Stimulated activated CD4-positive, alpha-beta T cell treated with anti-CD3 and anti-CD28 coated beads, TNF-alpha, amount 100 ng/mL, for 1 hour (primary cell): ENCODE measurements around the gene TPSD1.
"Not testable (repeated sequence)": the region's sequence is repeated elsewhere in the genome, so short reads cannot be mapped to it uniquely, and the experiment has no call there.

ENCODE experiments used
- DNase-seq, 3 donors: peaks; one replicate each; pipeline ENCODE4 v3.0.0-alpha.2; 2020; ENCODE audit warnings: low read depth in 3 of 3, low spot score in 1 of 3

TPSD1 gene

GRCh38 chr16:1262210-1262845 is 6.5 kb downstream of the TPSD1 start:
- no peak for DNase-seq

DNA sequence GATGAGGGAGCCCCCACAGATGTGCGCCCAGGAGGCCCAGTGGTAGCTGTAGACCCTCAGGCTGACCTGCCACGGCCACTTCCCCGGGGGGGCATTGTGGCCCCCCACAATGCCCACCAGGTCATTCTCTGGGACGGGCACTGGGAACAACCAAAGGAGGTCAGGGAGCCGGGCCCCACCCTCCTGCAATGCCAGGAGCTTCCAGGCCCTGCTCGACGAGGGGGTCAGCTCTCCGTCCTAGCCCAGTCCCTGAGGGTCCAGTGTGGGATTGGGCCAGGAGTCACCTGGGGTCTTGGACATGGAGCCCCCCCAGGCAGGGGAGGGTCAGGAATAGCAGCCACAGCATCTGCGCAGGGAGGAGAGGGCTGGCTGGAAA is 7.0 kb downstream of the TPSD1 start:
- no peak for DNase-seq

GRCh38 chr16:1263591-1264344 is 7.9 kb downstream of the TPSD1 start:
- DNase-seq = no peak

GRCh38 chr16:1264345-1265089 is 8.6 kb downstream of the TPSD1 start:
- no peak for DNase-seq

DNA sequence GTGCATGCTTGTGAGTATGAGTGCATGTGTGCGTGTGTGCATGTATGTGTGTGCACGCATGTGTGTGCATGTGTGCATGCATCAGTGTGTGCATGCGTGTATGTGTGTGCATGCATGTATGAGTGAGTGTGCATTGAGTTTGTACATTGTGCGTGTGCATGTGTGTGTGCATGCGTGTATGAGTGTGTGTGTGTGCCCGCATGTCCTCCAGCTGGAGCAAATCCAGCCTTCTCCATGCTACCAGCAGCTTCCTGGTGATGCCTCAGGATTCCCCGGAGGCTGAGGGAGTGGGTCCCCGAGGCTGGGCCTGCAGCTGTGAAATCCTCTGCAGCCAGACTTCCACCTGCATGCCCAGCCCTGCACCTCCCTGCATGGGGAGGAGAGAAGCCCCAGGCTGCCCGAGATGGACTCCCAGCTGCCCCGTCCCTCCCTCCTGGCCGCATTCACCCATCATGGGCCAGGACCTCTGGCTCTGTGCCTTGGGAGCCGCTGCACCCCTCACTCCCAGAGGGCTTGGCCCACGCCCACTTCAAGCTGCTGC is 9.3 kb downstream of the TPSD1 start:
- no peak for DNase-seq

DNA sequence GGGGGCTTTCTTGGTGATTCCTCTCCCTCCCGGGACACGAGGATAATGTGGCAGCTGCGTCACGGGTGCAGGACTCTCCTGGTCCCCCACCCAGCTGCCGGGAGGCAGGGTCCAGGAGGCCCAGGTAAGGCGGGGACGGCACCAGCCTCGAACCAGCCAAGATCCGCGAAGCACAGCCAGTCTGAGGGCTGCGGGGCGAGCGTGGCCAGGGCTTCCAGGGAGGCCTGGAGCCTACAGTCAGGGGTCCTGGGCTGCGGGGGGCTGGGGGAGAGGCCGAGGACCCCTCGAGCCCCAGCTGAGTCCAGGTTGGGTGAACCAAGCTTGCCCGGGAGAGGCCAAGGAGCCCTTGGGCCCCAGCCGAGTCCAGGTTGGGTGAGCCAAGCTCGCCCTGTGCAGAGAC is 10.0 kb downstream of the TPSD1 start:
- DNase-seq = no peak

GRCh38 chr16:1269418-1269817 is 13.5 kb downstream of the TPSD1 start:
- DNase-seq = not testable (repeated sequence)

DNA sequence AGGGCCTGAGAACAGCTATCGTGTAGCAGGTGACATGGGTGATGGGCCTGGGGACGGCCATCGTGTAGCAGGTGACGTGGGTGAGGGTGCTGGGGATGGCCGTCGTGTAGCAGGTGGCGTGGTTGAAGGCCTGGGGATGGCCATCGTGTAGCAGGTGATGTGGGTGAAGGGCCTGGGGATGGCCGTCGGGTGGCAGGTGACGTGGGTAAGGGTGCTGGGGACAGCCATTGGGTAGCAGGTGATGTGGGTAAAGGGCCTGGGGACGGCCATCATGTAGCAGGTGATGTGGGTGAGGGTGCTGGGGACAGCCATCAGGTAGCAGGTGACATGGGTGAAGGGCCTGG is 15.5 kb downstream of the TPSD1 start:
- no peak for DNase-seq

GRCh38 chr16:1271724-1272413 is 16.0 kb downstream of the TPSD1 start:
- DNase-seq = not testable (repeated sequence)

GRCh38 chr16:1272453-1273198 is 16.8 kb downstream of the TPSD1 start:
- no peak for DNase-seq

- no peak for DNase-seq
Observed at GRCh38 chr16:1273816-1274215, 17.9 kb downstream of the TPSD1 start.

GRCh38 chr16:1274767-1275166 is 18.9 kb downstream of the TPSD1 start:
- no peak for DNase-seq

GRCh38 chr16:1275791-1276579 is 20.1 kb downstream of the TPSD1 start:
- no peak for DNase-seq

DNA sequence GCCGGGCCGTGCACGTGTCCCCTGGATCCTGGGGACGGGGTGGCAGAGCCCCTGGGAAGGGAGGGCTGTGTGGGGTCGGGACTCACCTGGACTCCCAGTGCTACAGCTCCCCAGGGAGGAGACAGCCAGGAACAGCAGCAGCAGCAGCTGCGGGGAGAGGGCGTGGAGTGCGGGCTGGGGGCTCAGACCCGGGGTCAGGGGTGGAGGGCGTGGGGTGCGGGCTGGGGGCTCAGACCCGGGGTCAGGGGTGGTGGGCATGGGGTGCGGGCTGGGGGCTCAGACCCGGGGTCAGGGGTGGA is 20.7 kb downstream of the TPSD1 start:
- DNase-seq = no peak

DNA sequence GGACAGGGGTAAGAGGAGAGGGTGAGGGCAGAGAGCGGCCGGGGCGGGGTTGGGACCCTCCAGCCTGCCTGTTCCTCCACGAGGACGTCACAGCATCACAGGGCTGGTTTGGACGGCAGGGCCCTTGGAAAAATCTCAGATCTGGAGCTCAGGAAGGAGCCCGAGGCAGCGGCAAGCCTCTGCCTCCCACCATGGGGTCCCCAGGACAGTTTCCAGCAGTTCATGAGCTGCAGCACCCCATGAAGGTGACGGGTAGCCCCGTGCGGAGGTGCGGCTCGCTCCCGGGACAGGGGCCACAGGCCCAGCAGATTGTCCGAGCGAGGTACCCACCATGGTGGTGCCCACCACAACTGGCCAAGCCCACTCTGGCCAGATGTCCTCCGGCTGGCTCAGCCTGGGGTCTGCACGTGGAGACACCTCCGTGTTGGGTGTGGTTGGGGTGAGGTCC is 21.3 kb downstream of the TPSD1 start:
- no peak for DNase-seq

- DNase-seq = no peak
Observed at GRCh38 chr16:1277617-1278282, 21.9 kb downstream of the TPSD1 start.

DNA sequence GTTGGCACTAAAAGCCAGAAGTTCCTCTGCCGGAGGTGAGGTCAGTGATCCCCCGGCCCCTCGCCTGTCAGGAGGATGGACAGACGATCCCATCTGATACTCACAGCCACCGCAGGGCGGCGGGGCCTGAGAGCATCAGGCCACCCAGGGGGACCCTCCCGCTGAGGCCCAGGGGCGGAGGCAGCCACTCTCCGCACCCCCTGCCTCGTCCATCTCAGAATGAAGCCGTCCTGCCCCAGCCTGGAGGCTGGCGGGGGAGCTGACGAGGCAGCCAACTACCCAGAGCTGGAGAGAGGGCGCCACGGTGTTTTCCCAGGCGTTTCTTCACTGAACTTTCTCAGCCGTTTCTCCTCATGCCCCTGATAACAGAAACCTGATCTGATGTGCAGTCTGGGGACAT is 22.6 kb downstream of the TPSD1 start:
- DNase-seq = no peak

DNA sequence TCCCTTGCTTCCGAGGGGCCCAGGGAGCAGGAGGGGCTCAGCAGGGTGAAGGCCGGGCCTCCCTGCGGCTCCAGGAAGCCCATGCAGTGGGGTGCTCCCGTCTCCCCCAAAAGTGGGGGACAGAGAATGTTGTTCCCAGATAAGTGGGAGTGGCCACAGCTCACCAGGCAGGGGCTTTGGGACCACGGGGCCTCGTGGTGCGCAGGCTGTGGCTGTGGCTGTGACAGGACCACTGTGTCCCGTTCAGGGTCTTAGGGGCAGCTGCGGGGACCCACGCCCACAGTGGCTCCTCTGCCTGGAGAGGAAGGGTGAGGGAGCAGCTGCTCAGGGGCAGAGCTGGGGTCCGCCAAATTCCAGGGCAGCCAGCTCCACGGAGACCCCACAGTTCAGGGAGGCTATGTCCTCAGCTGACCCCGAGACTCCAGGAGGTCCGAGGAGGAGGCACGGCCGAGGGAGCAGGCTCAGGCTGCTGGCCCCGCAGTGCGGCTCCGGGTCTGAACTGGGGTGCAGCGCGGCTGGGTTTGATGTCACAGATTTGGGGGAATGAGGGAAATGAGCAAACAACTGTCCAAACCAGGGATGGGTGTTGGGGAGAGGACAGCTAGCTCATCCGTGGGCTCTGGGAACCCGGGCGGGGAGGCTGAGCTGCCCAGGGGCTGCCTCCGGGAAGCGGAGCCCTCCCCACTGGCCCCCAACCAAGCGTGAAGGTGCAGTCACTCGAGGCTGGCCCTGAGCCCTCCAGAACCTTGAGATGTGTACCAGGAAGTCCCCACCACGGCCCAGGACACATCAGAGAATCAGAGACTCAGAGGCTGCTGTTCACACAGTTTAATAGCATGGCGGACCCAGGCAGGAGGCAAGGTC is 23.4 kb downstream of the TPSD1 start:
- no peak for DNase-seq
